Measurements from ENCODE around the gene ZDHHC22. TPM values are rescaled to one million over a fixed set of nuclear protein-coding genes. Genes with fewer than 3 reads are reported as not detected.

ZDHHC22 gene
- total RNA-seq, 3 donors from 2014 or later, result not detected

GRCh38 chr14:77139022-77139421 lies 2.6 kb downstream of the ZDHHC22 start:
- H3K4me3 ChIP-seq, result no peak overlapping the region
- peaks cover 10 to 12% of the 10 kb centered on the region in 2 donors for H3K4me1 ChIP-seq
- no peaks in the 10 kb centered on the region for H3K9me3 ChIP-seq
- DNase-seq (ENCODE audit: low spot score in 2 of 2), result peak in 1 of 2 donors; percentile 22
- intact Hi-C loops (cut with DNase I; ENCODE audit: low total_unique reads), result no loop called here
- peaks cover 3 to 80% of the 10 kb centered on the region in 2 donors for H3K27me3 ChIP-seq
- TF ChIP-seq CTCF (IDR thresholded peaks at IDR 0.05) (no peak), POLR2A (IDR thresholded peaks at IDR 0.05) (no peak), POLR2AphosphoS5 (IDR thresholded peaks at IDR 0.05) (no peak)
- H3K36me3 ChIP-seq, result no peaks in the 10 kb centered on the region
- no peak overlapping the region for H3K27ac ChIP-seq

DNA sequence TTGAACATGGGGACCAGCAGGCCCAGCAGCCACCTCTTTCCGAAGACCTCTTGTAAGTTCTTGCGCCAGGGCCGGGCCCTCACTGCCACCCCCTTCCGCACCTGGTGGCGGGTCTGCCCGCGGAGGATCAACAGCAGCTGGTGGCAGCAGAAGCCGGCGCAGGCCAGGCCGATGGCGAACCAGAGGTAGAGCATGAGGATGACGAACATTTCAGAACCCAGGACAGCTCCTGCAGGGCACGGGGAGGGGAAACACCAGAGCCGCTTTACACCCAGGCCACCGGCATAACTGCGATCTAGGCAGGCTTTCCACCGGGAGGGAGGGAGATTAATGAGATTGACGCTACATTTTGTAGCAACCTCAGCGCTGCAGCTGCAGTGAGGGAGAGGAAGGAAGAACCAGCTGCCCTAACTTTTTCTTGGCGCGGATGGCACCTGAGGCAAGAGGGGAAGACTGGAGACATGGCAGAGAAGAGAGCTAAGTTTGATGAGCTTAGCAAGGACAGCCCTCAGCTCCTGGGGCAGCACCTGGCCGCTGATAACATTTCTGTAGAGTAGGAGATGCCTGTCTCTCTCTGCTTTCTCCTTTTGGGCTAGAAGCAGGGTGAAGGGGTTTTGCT lies 7.8 kb downstream of the ZDHHC22 start:
- DNase-seq (ENCODE audit: low spot score in 2 of 2), result peak in 1 of 2 donors; percentile 65
- peaks cover 0 to 49% of the 10 kb centered on the region in 2 donors for H3K27me3 ChIP-seq
- H3K27ac ChIP-seq, result no peak overlapping the region
- intact Hi-C loops (cut with DNase I; ENCODE audit: low total_unique reads), result no loop called here
- H3K4me1 ChIP-seq, result no peaks in the 10 kb centered on the region
- no peaks in the 10 kb centered on the region for H3K9me3 ChIP-seq
- H3K4me3 ChIP-seq, result no peak overlapping the region
- no peaks in the 10 kb centered on the region for H3K36me3 ChIP-seq
- TF ChIP-seq CTCF (IDR thresholded peaks at IDR 0.05) (no peak), POLR2AphosphoS5 (IDR thresholded peaks at IDR 0.05) (no peak), POLR2A (IDR thresholded peaks at IDR 0.05) (no peak)

- intact Hi-C loops (cut with DNase I; ENCODE audit: low total_unique reads), result no loop called here
- DNase-seq (ENCODE audit: low spot score in 2 of 2), result no peak
Measured at GRCh38 chr14:77131871-77132486, 9.6 kb downstream of the ZDHHC22 start.

DNA sequence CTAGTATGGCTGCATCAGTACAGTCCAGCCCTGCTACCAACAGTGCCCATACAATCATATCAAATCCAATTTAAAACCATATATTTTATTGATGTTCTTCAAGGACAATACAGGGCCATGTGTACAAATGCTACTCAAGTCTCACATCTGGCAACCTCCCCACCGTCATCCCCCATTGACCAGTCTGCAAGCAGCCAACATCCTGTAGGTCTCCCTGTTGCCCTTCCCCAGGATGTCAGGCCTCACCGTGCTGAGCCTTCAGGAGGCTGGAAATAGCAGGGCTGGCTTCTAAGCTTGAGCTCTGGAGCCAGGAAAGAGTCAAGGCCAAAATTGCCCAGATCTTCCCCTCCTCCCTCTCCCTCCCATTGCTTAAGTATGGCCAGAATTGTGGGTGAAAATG lies 10.4 kb downstream of the ZDHHC22 start:
- no peak for DNase-seq (ENCODE audit: low spot score in 2 of 2)
- intact Hi-C loops (cut with DNase I; ENCODE audit: low total_unique reads), result no loop called here
- TF ChIP-seq POLR2A (IDR thresholded peaks at IDR 0.05), result no peak
- no peak for TF ChIP-seq CTCF (IDR thresholded peaks at IDR 0.05)
- TF ChIP-seq POLR2AphosphoS5 (IDR thresholded peaks at IDR 0.05), result no peak
- Histone ChIP-seq H3K27ac (no peak overlapping the region), H3K4me3 (no peak overlapping the region), H3K36me3 (no peaks in the 10 kb centered on the region), H3K27me3 (peaks cover 0 to 24% of the 10 kb centered on the region in 2 donors), H3K9me3 (no peaks in the 10 kb centered on the region), H3K4me1 (no peaks in the 10 kb centered on the region)

More at GRCh38 chr14:77131871-77132486, 9.6 kb downstream of the ZDHHC22 start:
- Histone ChIP-seq H3K4me1 (no peaks in the 10 kb centered on the region), H3K36me3 (no peaks in the 10 kb centered on the region), H3K27ac (no peak overlapping the region), H3K27me3 (peaks cover 0 to 32% of the 10 kb centered on the region in 2 donors), H3K9me3 (no peaks in the 10 kb centered on the region), H3K4me3 (no peak overlapping the region)
- TF ChIP-seq POLR2A (IDR thresholded peaks at IDR 0.05) (no peak), CTCF (IDR thresholded peaks at IDR 0.05) (no peak), POLR2AphosphoS5 (IDR thresholded peaks at IDR 0.05) (no peak)

DNA sequence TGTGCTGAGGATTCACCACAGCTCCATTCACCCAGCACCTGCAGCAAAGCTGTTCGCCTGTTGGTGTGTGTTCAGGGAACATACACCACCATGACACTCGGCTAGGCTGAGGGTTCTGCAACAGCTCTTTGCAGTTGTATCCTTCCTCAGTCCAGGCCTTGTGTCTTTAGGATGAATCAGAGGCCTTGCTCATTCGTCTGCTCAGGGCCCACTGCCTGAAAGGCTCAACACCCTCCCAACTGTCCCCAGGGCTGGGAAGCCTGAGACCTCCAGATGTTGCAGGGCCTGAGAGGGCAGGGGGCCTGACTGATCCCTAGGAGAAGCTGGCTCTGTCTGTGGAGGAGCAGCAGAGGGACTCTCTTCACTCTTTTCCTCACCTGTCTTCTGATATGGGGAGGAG lies 11.2 kb downstream of the ZDHHC22 start:
- peaks cover 0 to 24% of the 10 kb centered on the region in 2 donors for H3K27me3 ChIP-seq
- intact Hi-C loops (cut with DNase I; ENCODE audit: low total_unique reads), result no loop called here

More for the DNA sequence above, 11.2 kb downstream of the ZDHHC22 start:
- no peaks in the 10 kb centered on the region for H3K9me3 ChIP-seq
- TF ChIP-seq CTCF (IDR thresholded peaks at IDR 0.05), result no peak
- no peak for TF ChIP-seq POLR2AphosphoS5 (IDR thresholded peaks at IDR 0.05)
- TF ChIP-seq POLR2A (IDR thresholded peaks at IDR 0.05), result no peak
- H3K4me1 ChIP-seq, result no peaks in the 10 kb centered on the region
- no peaks in the 10 kb centered on the region for H3K36me3 ChIP-seq
- H3K4me3 ChIP-seq, result no peak overlapping the region
- no peak overlapping the region for H3K27ac ChIP-seq
- no peak for DNase-seq (ENCODE audit: low spot score in 2 of 2)

All from breast epithelium (tissue), 4 donors.